GM12891 (cell line): ENCODE results near the gene PRSS50.

ENCODE experiments used
- POLR2AphosphoS5 ChIP-seq: IDR thresholded peaks from 2 replicates; pipeline ENCODE4 v1.6.1; 2011; ENCODE audit warnings: low read depth, low read length, control low read depth
- TAF1 ChIP-seq: IDR thresholded peaks from 2 replicates; pipeline ENCODE4 v1.6.1; 2011; ENCODE audit warnings: low read depth, low read length, control low read depth

DNA sequence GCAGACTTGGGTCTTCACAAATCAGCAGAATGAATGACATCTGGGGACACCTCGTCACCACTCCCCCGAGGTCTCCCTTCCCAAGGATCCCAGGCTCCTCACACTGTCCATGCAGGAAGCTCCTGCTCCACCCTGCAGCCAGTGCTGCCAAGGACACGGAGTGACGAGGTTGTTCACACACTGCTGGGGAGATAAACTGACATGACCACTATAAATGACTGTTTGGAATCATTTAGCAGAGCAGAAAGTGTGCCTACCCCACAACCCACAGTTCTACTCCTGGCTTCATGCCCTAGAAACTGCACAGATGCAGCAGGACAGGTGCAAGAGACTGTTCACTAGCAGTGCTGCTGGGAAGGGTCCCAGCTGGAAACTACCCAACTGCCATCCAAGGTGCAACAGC, 19.7 kb upstream of the PRSS50 start:
- TF ChIP-seq POLR2AphosphoS5 (no peak), TAF1 (no peak)
